OCI-LY3 (cell line): Measurements from ENCODE around the gene MACROD2.

Experiments used
- H2AFZ ChIP-seq: fragments of 200-600, 300-600 bp; shearing (Covaris generic); 2 replicates; pipeline ENCODE4 v1.6.0; 2014; ENCODE audit warnings: antibody characterized with exemption, low read depth, low read length
- H3K27ac ChIP-seq: fragments of 200-600, 300-600 bp; sonication (generic); 2 replicates; pipeline ENCODE4 v1.5.1; 2014; ENCODE audit warnings: mild to moderate bottlenecking, low read length, moderate library complexity, mixed read lengths
- H3K27me3 ChIP-seq: fragments of 200-600, 300-600 bp; sonication (generic); 2 replicates; pipeline ENCODE4 v1.6.1; 2014; ENCODE audit warnings: low read depth, low read length, mixed read lengths
- H3K36me3 ChIP-seq: fragments of 200-600, 300-600 bp; sonication (generic); replicated peaks from 2 replicates; pipeline ENCODE3; 2014; ENCODE audit warnings: low read depth, low read length, mixed read lengths
- H3K4me1 ChIP-seq: fragments of 300-600, 200-600 bp; sonication (generic); 2 replicates; pipeline ENCODE4 v1.6.1; 2014; ENCODE audit warnings: low read length, mixed read lengths
- H3K4me2 ChIP-seq: fragments of 200-600, 300-600 bp; sonication (generic); 2 replicates; pipeline ENCODE4 v1.6.1; 2014; ENCODE audit warnings: low read length, mixed read lengths
- H3K4me3 ChIP-seq: fragments of 300-600, 200-600 bp; sonication (generic); 2 replicates; pipeline ENCODE4 v1.5.1; 2014; ENCODE audit warnings: antibody characterized with exemption, mild to moderate bottlenecking, low read length, moderate library complexity
- H3K79me2 ChIP-seq: fragments of 300-600, 200-600 bp; shearing (Covaris generic); 2 replicates; pipeline ENCODE4 v1.6.1; 2014; ENCODE audit warnings: mild to moderate bottlenecking, low read length, mixed read lengths
- H3K9ac ChIP-seq: fragments of 300-600, 200-600 bp; shearing (Covaris generic); 2 replicates; pipeline ENCODE4 v1.6.0; 2014; ENCODE audit warnings: mild to moderate bottlenecking, low read length, moderate library complexity
- H3K9me3 ChIP-seq: fragments of 200-600, 300-600 bp; shearing (Covaris generic); 2 replicates; pipeline ENCODE4 v1.6.1; 2014; ENCODE audit warnings: low read length, mixed read lengths; ENCODE audit not compliant: insufficient read depth
- H4K20me1 ChIP-seq: fragments of 200-600, 300-600 bp; sonication (generic); 2 replicates; pipeline ENCODE4 v1.6.1; 2016; ENCODE audit warnings: low read length, mixed read lengths; ENCODE audit not compliant: insufficient read depth
- CTCF ChIP-seq: fragments of 200-600, 300-600 bp; sonication (generic); IDR thresholded peaks from 2 replicates; pipeline ENCODE4 v1.5.1; 2014; ENCODE audit warnings: antibody characterized with exemption, low read length, low read depth
- EZH2phosphoT487 ChIP-seq: fragments of 200-600 bp; shearing (Covaris generic); IDR thresholded peaks from 2 replicates; pipeline ENCODE4 v1.6.1; 2018; ENCODE audit warnings: antibody characterized with exemption, mixed run types, low read depth

The MACROD2 gene

DNA sequence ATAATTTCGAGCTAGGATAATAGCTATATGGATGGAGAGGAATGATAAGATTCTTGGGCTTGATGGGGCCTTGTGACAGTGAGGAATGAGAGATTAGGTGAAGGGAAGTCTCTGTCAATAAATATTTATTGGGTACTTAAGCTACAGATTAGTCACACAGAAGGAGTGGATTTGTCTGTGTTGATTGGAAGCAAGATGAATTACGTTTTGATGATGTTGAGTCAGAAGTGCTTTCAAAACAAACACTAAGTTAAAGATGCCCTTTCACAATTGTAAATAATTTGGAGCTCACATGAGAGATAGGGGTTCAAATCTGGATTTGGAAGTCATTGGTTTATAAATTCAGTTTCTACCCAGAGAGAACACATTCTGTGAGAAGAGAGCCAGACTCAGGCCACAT lies 1743.7 kb downstream of the MACROD2 start:
- H3K4me1 ChIP-seq = no peaks in the 10 kb centered on the region
- no peak overlapping the region for H3K4me3 ChIP-seq
- H4K20me1 ChIP-seq = no peaks in the 10 kb centered on the region
- TF ChIP-seq CTCF = no peak
- no peak for TF ChIP-seq EZH2phosphoT487
- no peak overlapping the region for H3K27ac ChIP-seq
- H3K9ac ChIP-seq = no peak overlapping the region
- no peaks in the 10 kb centered on the region for H3K79me2 ChIP-seq
- H3K36me3 ChIP-seq = no peaks in the 10 kb centered on the region
- H3K4me2 ChIP-seq = no peak overlapping the region
- H3K9me3 ChIP-seq = no peaks in the 10 kb centered on the region
- H3K27me3 ChIP-seq = no peaks in the 10 kb centered on the region
- H2AFZ ChIP-seq = no peak overlapping the region

DNA sequence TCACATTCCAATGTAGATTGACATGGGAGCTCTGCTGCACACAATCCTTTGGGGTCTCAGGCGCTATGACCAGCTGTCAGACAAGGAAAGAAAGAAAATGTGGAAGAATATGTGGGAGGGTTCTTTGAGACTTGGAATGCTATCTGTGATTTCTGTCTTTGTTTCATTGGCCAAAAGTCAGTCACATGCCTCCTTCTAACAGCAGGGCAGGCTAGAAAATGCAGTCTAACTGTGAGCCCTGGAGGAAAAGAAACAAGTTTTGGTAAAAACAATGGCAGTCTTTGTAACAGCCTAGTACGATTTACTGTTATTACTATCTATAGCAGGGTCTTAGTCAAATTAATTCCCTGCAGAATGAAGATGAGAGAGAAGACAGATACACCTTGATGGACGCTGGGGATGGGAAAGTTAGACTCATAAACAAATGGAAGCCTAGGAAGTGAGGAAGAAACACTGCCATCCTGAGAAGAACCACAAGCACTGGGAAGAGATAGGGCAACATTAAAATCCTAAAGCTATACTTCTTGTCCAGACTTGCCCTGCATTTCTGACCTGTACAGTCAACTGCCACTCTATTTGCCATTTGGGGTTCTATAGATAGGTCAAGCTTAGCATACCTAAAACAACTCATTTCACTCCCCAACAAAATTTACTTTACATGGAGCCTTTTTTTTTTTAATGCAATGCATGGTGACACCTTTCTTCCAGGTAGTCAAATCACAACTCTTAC lies 1744.9 kb downstream of the MACROD2 start:
- Histone ChIP-seq H4K20me1 (no peaks in the 10 kb centered on the region), H3K79me2 (no peaks in the 10 kb centered on the region), H3K4me1 (no peaks in the 10 kb centered on the region), H3K4me2 (no peak overlapping the region), H2AFZ (no peak overlapping the region), H3K27me3 (no peaks in the 10 kb centered on the region), H3K4me3 (no peak overlapping the region), H3K9ac (no peak overlapping the region), H3K36me3 (no peaks in the 10 kb centered on the region), H3K9me3 (no peaks in the 10 kb centered on the region), H3K27ac (no peak overlapping the region)
- no peak for TF ChIP-seq EZH2phosphoT487
- no peak for TF ChIP-seq CTCF

GRCh38 chr20:15742087-15742486 lies 1746.8 kb downstream of the MACROD2 start:
- H3K27me3 ChIP-seq = no peaks in the 10 kb centered on the region
- H3K79me2 ChIP-seq = no peaks in the 10 kb centered on the region
- H3K9me3 ChIP-seq = peaks cover 6% of the 10 kb centered on the region; the same call in 1 of the 2 replicates
- no peaks in the 10 kb centered on the region for H4K20me1 ChIP-seq
- H3K9ac ChIP-seq = no peak overlapping the region
- no peak for TF ChIP-seq CTCF
- TF ChIP-seq EZH2phosphoT487 = no peak
- peaks cover 3% of the 10 kb centered on the region for H3K36me3 ChIP-seq
- no peak overlapping the region for H2AFZ ChIP-seq
- no peak overlapping the region for H3K27ac ChIP-seq
- H3K4me1 ChIP-seq = no peaks in the 10 kb centered on the region
- no peak overlapping the region for H3K4me3 ChIP-seq
- no peak overlapping the region for H3K4me2 ChIP-seq

- H3K36me3 ChIP-seq = peaks cover 8% of the 10 kb centered on the region
- no peaks in the 10 kb centered on the region for H3K27me3 ChIP-seq
- H3K79me2 ChIP-seq = no peaks in the 10 kb centered on the region
- H3K27ac ChIP-seq = no peak overlapping the region
- H3K4me2 ChIP-seq = no peak overlapping the region
- no peaks in the 10 kb centered on the region for H3K4me1 ChIP-seq
- H3K4me3 ChIP-seq = no peak overlapping the region
- H4K20me1 ChIP-seq = no peaks in the 10 kb centered on the region
- no peak overlapping the region for H3K9ac ChIP-seq
- no peak overlapping the region for H2AFZ ChIP-seq
- H3K9me3 ChIP-seq = peaks cover 12% of the 10 kb centered on the region; the same call in 1 of the 2 replicates
- TF ChIP-seq CTCF (no peak), EZH2phosphoT487 (no peak)
These were observed 1747.3 kb downstream of the MACROD2 start for GRCh38 chr20:15742627-15743026.
